H1 (cell line): ENCODE measurements around the gene SPATA16. TPM values are rescaled to one million over a fixed set of nuclear protein-coding genes. Genes with fewer than 3 reads are reported as not detected.

Source experiments
- CTCF ChIA-PET: fragments of 300-600 bp; sonication (Branson Sonifier 250); formaldehyde crosslinking; loops from one replicate; lab custom pipeline; 2021; ENCODE audit not compliant: partially characterized antibody; lab: Charles Lee
- POLR2A ChIA-PET: fragments of 300-600 bp; sonication (Branson Sonifier 250); formaldehyde crosslinking; loops from one replicate; lab custom pipeline; 2021; ENCODE audit warnings: inconsistent platforms; ENCODE audit not compliant: partially characterized antibody; lab: Charles Lee
- DNase-seq, 2 experiments: peaks; one replicate each; pipeline versions ENCODE4 v3.0.0 to v3.0.0-alpha.2; 2010 to 2022; ENCODE audit warnings: low spot score in 2 of 2, low read depth in 1 of 2, mixed read lengths in 1 of 2
- FAIRE-seq: peaks from 2 replicates; lab custom pipeline; 2011; peaks lifted over from hg19 to GRCh38; lab: Jason Lieb, UNC
- H2AFZ ChIP-seq: 2 replicates; pipeline ENCODE4 v1.8.1; 2012; ENCODE audit warnings: low read length, inconsistent platforms
- H2AK5ac ChIP-seq: 2 replicates; pipeline ENCODE4 v1.6.1; 2013; ENCODE audit warnings: low read depth, low read length
- H2BK120ac ChIP-seq: replicated peaks from 2 replicates; pipeline ENCODE3; 2013; ENCODE audit warnings: low read depth, low read length, inconsistent platforms
- H2BK12ac ChIP-seq: 2 replicates; pipeline ENCODE4 v1.6.1; 2013; ENCODE audit warnings: low read depth, low read length
- H2BK15ac ChIP-seq: 2 replicates; pipeline ENCODE4 v1.6.1; 2013; ENCODE audit warnings: low read length
- H2BK20ac ChIP-seq: 2 replicates; pipeline ENCODE4 v1.6.1; 2013; ENCODE audit warnings: low read length
- H2BK5ac ChIP-seq: 2 replicates; pipeline ENCODE4 v1.6.1; 2013; ENCODE audit warnings: low read depth, low read length
- H3K14ac ChIP-seq: 2 replicates; pipeline ENCODE4 v1.6.1; 2013; ENCODE audit warnings: inconsistent platforms; ENCODE audit not compliant: insufficient read length
- H3K18ac ChIP-seq: 2 replicates; pipeline ENCODE4 v1.6.1; 2013; ENCODE audit warnings: low read length; ENCODE audit errors: extremely low read depth
- H3K23ac ChIP-seq: 2 replicates; pipeline ENCODE4 v1.6.1; 2013; ENCODE audit warnings: inconsistent platforms; ENCODE audit not compliant: insufficient read length
- H3K23me2 ChIP-seq: 2 replicates; pipeline ENCODE4 v1.6.1; 2013; ENCODE audit warnings: low read depth, low read length
- H3K27ac ChIP-seq: 2 replicates; pipeline ENCODE4 v1.6.1; 2011; ENCODE audit warnings: low read depth, low read length, inconsistent platforms
- H3K27me3 ChIP-seq, 4 experiments: replicated peaks in 1 of 4; 1 replicate in 1 of 4; 2 replicates in 3 of 4; pipeline versions ENCODE4 v1.6.1 to v1.8.1; 2011 to 2013; ENCODE audit warnings: low read length in 3 of 4, mild to moderate bottlenecking in 3 of 4, inconsistent platforms in 2 of 4, mixed read lengths in 2 of 4, moderate library complexity in 1 of 4; ENCODE audit not compliant: control insufficient read depth in 3 of 4, insufficient read depth in 3 of 4; ENCODE audit errors: extremely low read depth in 1 of 4
- H3K36me3 ChIP-seq, 4 experiments: 2 replicates each; pipeline versions ENCODE4 v1.6.1 to v1.8.1; 2011 to 2013; ENCODE audit warnings: mild to moderate bottlenecking in 4 of 4, low read length in 3 of 4, moderate library complexity in 2 of 4, control low read depth in 1 of 4, inconsistent platforms in 1 of 4; ENCODE audit not compliant: insufficient read depth in 4 of 4, control insufficient read depth in 2 of 4
- H3K4ac ChIP-seq: replicated peaks from 2 replicates; pipeline ENCODE3; 2013; ENCODE audit warnings: low read length, low read depth, mixed read lengths, inconsistent platforms; ENCODE audit not compliant: insufficient read length
- H3K4me1 ChIP-seq, 4 experiments: replicated peaks in 1 of 4; 1 replicate in 1 of 4; 2 replicates in 3 of 4; pipeline versions ENCODE4 v1.6.1 to v1.8.1; 2011 to 2013; ENCODE audit warnings: low read length in 3 of 4, inconsistent platforms in 2 of 4, mixed read lengths in 1 of 4; ENCODE audit not compliant: insufficient read depth in 4 of 4, control insufficient read depth in 3 of 4
- H3K4me2 ChIP-seq, 2 experiments: 2 replicates each; pipeline versions ENCODE4 v1.6.1 to v1.8.1; 2011 to 2013; ENCODE audit warnings: low read depth in 2 of 2, low read length in 2 of 2, control low read depth in 1 of 2, inconsistent platforms in 1 of 2, mild to moderate bottlenecking in 1 of 2; ENCODE audit not compliant: insufficient read depth in 1 of 2
- H3K4me3 ChIP-seq, 4 experiments: fragments of 200-600, 300-600 bp in 1 of 4; sonication (generic), shearing (Covaris generic), sonication (Bioruptor Twin) in 1 of 4; 2 replicates each; pipeline versions ENCODE4 v1.5.1 to v1.8.1; 2011 to 2016; ENCODE audit warnings: low read length in 4 of 4, low read depth in 3 of 4, control low read depth in 2 of 4, inconsistent platforms in 2 of 4, mild to moderate bottlenecking in 2 of 4, mixed read lengths in 1 of 4, moderate library complexity in 1 of 4; ENCODE audit not compliant: insufficient read depth in 2 of 4; ENCODE audit errors: extremely low read depth in 1 of 4
- H3K56ac ChIP-seq: replicated peaks from 2 replicates; pipeline ENCODE3; 2013; ENCODE audit warnings: low read depth, mild to moderate bottlenecking, mixed read lengths, low read length, inconsistent platforms; ENCODE audit not compliant: insufficient read length
- H3K79me1 ChIP-seq: 2 replicates; pipeline ENCODE4 v1.6.1; 2013; ENCODE audit warnings: low read depth, low read length, control low read depth
- H3K79me2 ChIP-seq, 2 experiments: 2 replicates each; pipeline versions ENCODE4 v1.6.1 to v1.8.1; 2012 to 2013; ENCODE audit warnings: low read length in 2 of 2, mild to moderate bottlenecking in 2 of 2, inconsistent platforms in 1 of 2; ENCODE audit not compliant: insufficient read depth in 2 of 2, control insufficient read depth in 1 of 2
- H3K9ac ChIP-seq, 4 experiments: replicated peaks in 1 of 4; 1 replicate in 1 of 4; 2 replicates in 3 of 4; pipeline versions ENCODE4 v1.6.1 to v1.8.1; 2011 to 2013; ENCODE audit warnings: low read depth in 3 of 4, low read length in 3 of 4, control low read depth in 2 of 4, mild to moderate bottlenecking in 2 of 4, moderate library complexity in 2 of 4, inconsistent platforms in 1 of 4; ENCODE audit errors: extremely low read depth in 1 of 4
- H3K9me3 ChIP-seq, 2 experiments: 2 replicates each; pipeline versions ENCODE4 v1.6.1 to v1.8.1; 2012 to 2013; ENCODE audit warnings: mild to moderate bottlenecking in 2 of 2, moderate library complexity in 2 of 2, control low read depth in 1 of 2, inconsistent platforms in 1 of 2, low read depth in 1 of 2, low read length in 1 of 2, mixed read lengths in 1 of 2; ENCODE audit not compliant: insufficient read depth in 2 of 2
- H4K20me1 ChIP-seq, 2 experiments: replicated peaks in 1 of 2; 2 replicates each; pipeline versions ENCODE3 to v1.8.1; 2011 to 2013; ENCODE audit warnings: inconsistent platforms in 2 of 2, low read length in 2 of 2, mild to moderate bottlenecking in 1 of 2; ENCODE audit not compliant: insufficient read depth in 2 of 2, control insufficient read depth in 1 of 2
- H4K5ac ChIP-seq: 2 replicates; pipeline ENCODE4 v1.6.1; 2013; ENCODE audit warnings: low read length, low read depth, mixed read lengths, inconsistent platforms; ENCODE audit not compliant: insufficient read length
- H4K8ac ChIP-seq: 2 replicates; pipeline ENCODE4 v1.8.0; 2013; ENCODE audit warnings: mild to moderate bottlenecking, moderate library complexity, low read length, inconsistent platforms; ENCODE audit not compliant: insufficient read depth; ENCODE audit errors: extremely low read depth
- H4K91ac ChIP-seq: replicated peaks from 2 replicates; pipeline ENCODE3; 2013; ENCODE audit warnings: low read length, mixed read lengths, inconsistent platforms; ENCODE audit not compliant: insufficient read length
- ASH2L ChIP-seq: fragments of 200-600, 300-600 bp; sonication (generic); IDR thresholded peaks from one replicate; pipeline ENCODE4 v1.7.1; 2017; ENCODE audit warnings: low read length
- BACH1 ChIP-seq: IDR thresholded peaks from 2 replicates; pipeline ENCODE4 v1.6.1; 2012; ENCODE audit warnings: low read length, improper control_type of control experiment
- BCL11A ChIP-seq, 2 experiments: IDR thresholded peaks; one replicate each; pipeline ENCODE4 v1.6.1; 2011; ENCODE audit warnings: low read depth in 2 of 2, low read length in 2 of 2, mild to moderate bottlenecking in 2 of 2
- CTBP2 ChIP-seq: IDR thresholded peaks from 2 replicates; pipeline ENCODE4 v1.7.0; 2011; ENCODE audit warnings: borderline replicate concordance, mild to moderate bottlenecking, moderate library complexity, mixed read lengths, low read length; ENCODE audit not compliant: insufficient read depth, insufficient read length
- FOSL1 ChIP-seq: IDR thresholded peaks from 2 replicates; pipeline ENCODE4 v1.6.1; 2011; ENCODE audit warnings: mild to moderate bottlenecking, low read depth, low read length, moderate library complexity; ENCODE audit not compliant: insufficient read depth
- HDAC2 ChIP-seq, 2 experiments: fragments of 300-600 bp in 1 of 2; sonication (generic) in 1 of 2; IDR thresholded peaks; 2 replicates each; pipeline ENCODE4 v1.6.1; 2011 to 2012; ENCODE audit warnings: low read depth in 2 of 2, low read length in 2 of 2, mild to moderate bottlenecking in 2 of 2, moderate library complexity in 2 of 2, borderline replicate concordance in 1 of 2, inconsistent platforms in 1 of 2
- JUN ChIP-seq: IDR thresholded peaks from 2 replicates; pipeline ENCODE4 v1.6.1; 2011; ENCODE audit warnings: low read depth, mild to moderate bottlenecking, improper control_type of control experiment, low read length
- PHF8 ChIP-seq: fragments of 200-600 bp; sonication (generic); conservative IDR thresholded peaks from 2 replicates; pipeline ENCODE4 v1.7.1; 2012; ENCODE audit warnings: low read depth, mild to moderate bottlenecking, inconsistent platforms, low read length, moderate library complexity
- RAD21 ChIP-seq, 2 experiments: IDR thresholded peaks in 1 of 2; conservative IDR thresholded peaks in 1 of 2; 2 replicates each; pipeline ENCODE4 v1.6.1; 2011; ENCODE audit warnings: low read depth in 2 of 2, low read length in 2 of 2, improper control_type of control experiment in 1 of 2, inconsistent platforms in 1 of 2, mild to moderate bottlenecking in 1 of 2, moderate library complexity in 1 of 2
- RFX5 ChIP-seq: IDR thresholded peaks from 2 replicates; pipeline ENCODE4 v1.6.1; 2011; ENCODE audit warnings: low read depth, low read length, improper control_type of control experiment, borderline replicate concordance
- SIX5 ChIP-seq: IDR thresholded peaks from 2 replicates; pipeline ENCODE4 v1.6.1; 2011; ENCODE audit warnings: mild to moderate bottlenecking, low read depth, low read length
- SP4 ChIP-seq: IDR thresholded peaks from 2 replicates; pipeline ENCODE4 v1.6.1; 2012; ENCODE audit warnings: low read length, inconsistent platforms
- TCF12 ChIP-seq: IDR thresholded peaks from 2 replicates; pipeline ENCODE4 v1.6.1; 2011; ENCODE audit warnings: low read depth, mild to moderate bottlenecking, low read length
- WGBS, 2 experiments: shearing (Covaris generic) in 1 of 2; methylation state at CpG; one replicate each; pipeline versions ENCODE4 v1.1.6 to v1.1.7; 2013 to 2015; ENCODE audit warnings: low lambda C conversion rate in 2 of 2, mixed read lengths in 2 of 2, inconsistent platforms in 1 of 2, low coverage in 1 of 2, missing lambda C conversion rate in 1 of 2; ENCODE audit not compliant: insufficient replicate concordance in 2 of 2, insufficient coverage in 1 of 2, insufficient read length in 1 of 2; ENCODE audit errors: extremely low coverage in 1 of 2, missing lambda C conversion rate in 1 of 2; 5-methylcytosine and 5-hydroxymethylcytosine counted together
- polyA plus RNA-seq, 7 experiments: library from polyadenylated mRNA; depleted of rRNA in 3 of 7; stranded (reverse) in 5 of 7; unstranded in 2 of 7; fragments of >200 nt in 5 of 7; fragments of 200-250 nt in 2 of 7; gene quantifications; 1 replicate in 5 of 7; 2 replicates in 1 of 7; 4 replicates in 1 of 7; pipeline versions ENCODE4 v1.2.1 to v1.2.3, GENCODE V29; 2011 to 2013; ENCODE audit warnings: missing spikeins in 2 of 7, mixed read lengths in 2 of 7
- total RNA-seq: library from RNA; stranded (reverse); fragmentation: NEBNext Ultra II Directional; extraction: Animal tissue kit (Norgen Biotek cat#: 25700); gene quantifications from 2 replicates; pipeline ENCODE4 v1.2.1, GENCODE V29; 2021

SPATA16 gene
- total and polyA plus RNA-seq, 2 of the 8 experiments (the other 6 are each of a cell fraction or from before 2014, with no cell fraction given), result 0.05 to 2.7 TPM

- H4K5ac ChIP-seq, result no peak overlapping the region
- H3K4me3 ChIP-seq, result no peak overlapping the region
- H3K27ac ChIP-seq, result no peak overlapping the region
- H3K79me2 ChIP-seq, result no peaks in the 10 kb centered on the region
- no peak overlapping the region for H2AK5ac ChIP-seq
- no peaks in the 10 kb centered on the region for H3K27me3 ChIP-seq
- H2BK12ac ChIP-seq, result no peak overlapping the region
- no peak for DNase-seq
- FAIRE-seq, result no peak
- no peak overlapping the region for H3K9ac ChIP-seq
- CTCF ChIA-PET, result interaction anchor here (0.6 to 3.1 kb wide), 4 partner anchors 11 to 941 kb away, joined by 3 to 19 read pairs (median 4); no protein-coding TSS in a partner anchor
- no peak overlapping the region for H4K91ac ChIP-seq
- no peak overlapping the region for H3K23ac ChIP-seq
- H3K79me1 ChIP-seq, result no peaks in the 10 kb centered on the region
- H3K9me3 ChIP-seq, result no peaks in the 10 kb centered on the region; a peak in 1 of 4 replicates
- peaks cover 0 to 6% (median 0%) of the 10 kb centered on the region in 4 experiments; a peak in 2 of 7 replicates for H3K4me1 ChIP-seq
- H3K23me2 ChIP-seq, result no peaks in the 10 kb centered on the region
- H3K56ac ChIP-seq, result no peak overlapping the region
- POLR2A ChIA-PET, result no interaction called here
- H2AFZ ChIP-seq, result no peak overlapping the region
- no peak overlapping the region for H3K4me2 ChIP-seq
- no peak overlapping the region for H3K4ac ChIP-seq
- H2BK120ac ChIP-seq, result no peak overlapping the region
- H3K36me3 ChIP-seq, result no peaks in the 10 kb centered on the region
- H3K14ac ChIP-seq, result no peak overlapping the region
- H3K18ac ChIP-seq, result no peak overlapping the region
- no peak overlapping the region for H2BK20ac ChIP-seq
- no peak overlapping the region for H2BK5ac ChIP-seq
- WGBS, 2 experiments, result 86% methylated on average over 3 of the region's 3 CpGs; no CpG with 5 or more reads in 1 of the 2 experiments
- H2BK15ac ChIP-seq, result no peak overlapping the region
- H4K20me1 ChIP-seq, result no peaks in the 10 kb centered on the region
- no peak overlapping the region for H4K8ac ChIP-seq
- TF ChIP-seq PHF8 (no peak), TCF12 (no peak), BCL11A (IDR thresholded peaks at IDR 0.05; ENCODE audit: low read depth in 2 of 2, low read length in 2 of 2) (no peak), ASH2L (no peak), RAD21 (IDR thresholded peaks at IDR 0.05 in 1 of 2, conservative IDR thresholded peaks at IDR 0.05 in 1 of 2; ENCODE audit: low read depth in 2 of 2, low read length in 2 of 2) (no peak), BACH1 (no peak), RFX5 (no peak), JUN (no peak), SP4 (no peak), HDAC2 (IDR thresholded peaks at IDR 0.05; ENCODE audit: borderline replicate concordance in 1 of 2, low read depth in 2 of 2, low read length in 2 of 2) (no peak), FOSL1 (no peak), CTBP2 (no peak), SIX5 (no peak)
Observed at GRCh38 chr3:173007079-173007723, 133.8 kb downstream of the SPATA16 start.
